PC-3 (cell line): ENCODE data around the gene ST6GALNAC6. TPM values are rescaled to one million over a fixed set of nuclear protein-coding genes. Genes with fewer than 3 reads are reported as not detected.
"Not testable (repeated sequence)": the region's sequence is repeated elsewhere in the genome, so short reads cannot be mapped to it uniquely, and the experiment has no call there.

Source experiments
- ATAC-seq: fragments of 200-7000 bp; cut with Tn5 transposase; 2 replicates; pipeline ENCODE4 v1.9.1; 2020; ENCODE audit warnings: mild to moderate bottlenecking, moderate library complexity
- BruUV-seq: library from RNA; stranded (reverse); fragments of 400-500 nt; replicated peaks from 2 replicates; lab custom pipeline; 2021; lab: Mats Ljungman, UMichigan
- CTCF ChIA-PET: fragments of 300-600 bp; sonication (Branson Sonifier 250); formaldehyde crosslinking; loops from one replicate; lab custom pipeline; 2022; ENCODE audit warnings: antibody characterized with exemption; lab: Charles Lee
- POLR2A ChIA-PET: fragments of 300-600 bp; sonication (Branson Sonifier 250); formaldehyde crosslinking; loops from one replicate; lab custom pipeline; 2022; ENCODE audit warnings: antibody characterized with exemption; ENCODE audit not compliant: unreplicated experiment; lab: Charles Lee
- DNase-seq: peaks from one replicate; pipeline ENCODE4 v3.0.0-alpha.2; 2015
- H2AFZ ChIP-seq: fragments of 300-600 bp; sonication (generic); 2 replicates; pipeline ENCODE4 v1.6.0; 2016; ENCODE audit warnings: antibody characterized with exemption, low read length
- H3F3A ChIP-seq: fragments of 300-600 bp; sonication (generic); one replicate; pipeline ENCODE4 v1.6.0; 2017; ENCODE audit warnings: antibody characterized with exemption, low read length, control low read depth, mild to moderate bottlenecking; ENCODE audit not compliant: unreplicated experiment
- H3K27ac ChIP-seq: fragments of 300-600 bp; sonication (generic); 2 replicates; pipeline ENCODE4 v1.5.1; 2016; ENCODE audit warnings: mild to moderate bottlenecking, low read length
- H3K27me3 ChIP-seq: fragments of 300-600 bp; sonication (generic); 2 replicates; pipeline ENCODE4 v1.6.1; 2016; ENCODE audit warnings: low read length, mixed read lengths
- H3K36me3 ChIP-seq: fragments of 300-600 bp; sonication (generic); 2 replicates; pipeline ENCODE4 v1.6.1; 2016; ENCODE audit warnings: low read depth, mixed run types, low read length, mixed read lengths
- H3K4me1 ChIP-seq: fragments of 300-600 bp; sonication (generic); 2 replicates; pipeline ENCODE4 v1.5.1; 2016; ENCODE audit warnings: low read length; ENCODE audit not compliant: insufficient read depth
- H3K4me2 ChIP-seq: fragments of 300-600 bp; sonication (generic); 2 replicates; pipeline ENCODE4 v1.6.0; 2016; ENCODE audit warnings: low read length
- H3K4me3 ChIP-seq: fragments of 300-600 bp; sonication (generic); 2 replicates; pipeline ENCODE4 v1.5.1; 2016; ENCODE audit warnings: mild to moderate bottlenecking, low read length, mixed read lengths
- H3K79me2 ChIP-seq: fragments of 300-600 bp; sonication (generic); 2 replicates; pipeline ENCODE4 v1.6.1; 2017; ENCODE audit warnings: low read length, mixed read lengths
- H3K9ac ChIP-seq: fragments of 300-600 bp; sonication (generic); 2 replicates; pipeline ENCODE4 v1.6.0; 2016; ENCODE audit warnings: mild to moderate bottlenecking, low read length
- H3K9me2 ChIP-seq: fragments of 300-600 bp; sonication (generic); replicated peaks from 2 replicates; pipeline ENCODE4 v1.6.1; 2016; ENCODE audit warnings: mixed run types, low read length, mixed read lengths
- H3K9me3 ChIP-seq: fragments of 300-600 bp; sonication (generic); 2 replicates; pipeline ENCODE4 v1.6.1; 2016; ENCODE audit warnings: low read length, mixed read lengths
- H4K20me1 ChIP-seq: fragments of 300-600 bp; sonication (generic); 2 replicates; pipeline ENCODE4 v1.6.1; 2016; ENCODE audit warnings: low read length, mixed read lengths
- CTCF ChIP-seq: fragments of 300-600 bp; sonication (generic); conservative IDR thresholded peaks from 2 replicates; pipeline ENCODE4 v1.5.1; 2017; ENCODE audit warnings: antibody characterized with exemption, low read depth, mild to moderate bottlenecking, low read length
- EZH2 ChIP-seq: fragments of 300-600 bp; sonication (generic); IDR thresholded peaks from one replicate; pipeline ENCODE4 v1.6.1; 2017; ENCODE audit warnings: antibody characterized with exemption, mild to moderate bottlenecking, low read length; ENCODE audit not compliant: unreplicated experiment
- EZH2phosphoT487 ChIP-seq: fragments of 300-600 bp; sonication (generic); IDR thresholded peaks from 2 replicates; pipeline ENCODE4 v1.6.1; 2018; ENCODE audit warnings: mild to moderate bottlenecking, antibody characterized with exemption, low read length, borderline replicate concordance
- intact Hi-C: fragments of 100-400 bp; cut with micrococcal nuclease; formaldehyde crosslinking; loops from 2 replicates; pipeline ENCODE4 v1.9.0; 2023
- total RNA-seq: library from RNA; depleted of rRNA; stranded (reverse); fragments of >200 nt; gene quantifications from 2 replicates; pipeline ENCODE4 v1.2.3, GENCODE V29; 2014

Gene ST6GALNAC6
- total RNA-seq, 1 experiment from 2014 or later: 14.5 TPM

- BruUV-seq: no TSS peak
- TF ChIP-seq EZH2 (no peak), CTCF (no peak), EZH2phosphoT487 (no peak)
- intact Hi-C loops: no loop called here
- Histone ChIP-seq H3K79me2 (no peaks in the 10 kb centered on the region), H3F3A (no peaks in the 10 kb centered on the region), H3K27me3 (no peaks in the 10 kb centered on the region), H4K20me1 (no peaks in the 10 kb centered on the region), H3K9me2 (no peaks in the 10 kb centered on the region), H3K4me3 (no peak overlapping the region), H3K36me3 (no peaks in the 10 kb centered on the region), H3K9me3 (no peaks in the 10 kb centered on the region), H2AFZ (no peak overlapping the region), H3K27ac (no peak overlapping the region), H3K4me2 (no peak overlapping the region), H3K4me1 (no peaks in the 10 kb centered on the region), H3K9ac (no peak overlapping the region)
- DNase-seq (no peak), ATAC-seq (no peak)
- ChIA-PET CTCF (no interaction called here), POLR2A (no interaction called here)
Measured at GRCh38 chr9:127884976-127885490, 14.4 kb downstream of the ST6GALNAC6 start.

- no peaks in the 10 kb centered on the region for H3K9me2 ChIP-seq
- ChIA-PET CTCF (no interaction called here), POLR2A (no interaction called here)
- H3K36me3 ChIP-seq: no peaks in the 10 kb centered on the region
- TF ChIP-seq EZH2: no peak
- TF ChIP-seq CTCF: no peak
- no peak for TF ChIP-seq EZH2phosphoT487
- H3K9ac ChIP-seq: no peak overlapping the region
- ATAC-seq (no peak), DNase-seq (no peak)
- H3K4me2 ChIP-seq: no peak overlapping the region
- intact Hi-C loops: no loop called here
- H4K20me1 ChIP-seq: no peaks in the 10 kb centered on the region
- H2AFZ ChIP-seq: no peak overlapping the region
- H3K9me3 ChIP-seq: no peaks in the 10 kb centered on the region
- no peaks in the 10 kb centered on the region for H3F3A ChIP-seq
- H3K4me1 ChIP-seq: no peaks in the 10 kb centered on the region
- no peak overlapping the region for H3K4me3 ChIP-seq
- no TSS peak for BruUV-seq
- H3K27me3 ChIP-seq: no peaks in the 10 kb centered on the region
- no peak overlapping the region for H3K27ac ChIP-seq
- H3K79me2 ChIP-seq: no peaks in the 10 kb centered on the region
Measured at GRCh38 chr9:127884427-127884911, 14.9 kb downstream of the ST6GALNAC6 start.

GRCh38 chr9:127883959-127884358 lies 15.4 kb downstream of the ST6GALNAC6 start:
- ATAC-seq (no peak), DNase-seq (no peak)
- Histone ChIP-seq H3K9ac (no peak overlapping the region), H3K4me2 (no peak overlapping the region), H2AFZ (no peak overlapping the region), H3K27me3 (no peaks in the 10 kb centered on the region), H3K4me1 (no peaks in the 10 kb centered on the region), H3K36me3 (no peaks in the 10 kb centered on the region), H3K9me3 (no peaks in the 10 kb centered on the region), H3K27ac (no peak overlapping the region), H3F3A (no peaks in the 10 kb centered on the region), H3K9me2 (no peaks in the 10 kb centered on the region), H3K4me3 (no peak overlapping the region), H4K20me1 (no peaks in the 10 kb centered on the region), H3K79me2 (no peaks in the 10 kb centered on the region)
- no TSS peak for BruUV-seq
- TF ChIP-seq EZH2: no peak
- ChIA-PET POLR2A (no interaction called here), CTCF (no interaction called here)
- intact Hi-C loops: no loop called here

- ATAC-seq, H3K9ac ChIP-seq, CTCF ChIA-PET, BruUV-seq, H3K9me2 ChIP-seq, DNase-seq, intact Hi-C loops, H4K20me1 ChIP-seq, H3K79me2 ChIP-seq, H3K4me1 ChIP-seq, H3F3A ChIP-seq, H3K4me2 ChIP-seq, H3K27ac ChIP-seq, H3K4me3 ChIP-seq, H3K36me3 ChIP-seq, H3K9me3 ChIP-seq, POLR2A ChIA-PET, H3K27me3 ChIP-seq, H2AFZ ChIP-seq: not testable (repeated sequence)
Measured at GRCh38 chr9:127881715-127882114, 17.7 kb downstream of the ST6GALNAC6 start.
